ENCODE measurements around the gene TRIP12. TPM values are rescaled to one million over a fixed set of nuclear protein-coding genes. Genes with fewer than 3 reads are reported as not detected.

TRIP12 gene
- total RNA-seq, 2 donors from 2014 or later: 127 to 160 TPM

GRCh38 chr2:229719926-229720647 is 201.7 kb downstream of the TRIP12 start:
- H3K4me1 ChIP-seq (ENCODE audit: control insufficient read depth in 1 of 2, low read depth in 2 of 2): peaks cover 0 to 2% of the 10 kb centered on the region in 2 donors
- H3K27me3 ChIP-seq (replicated peaks; ENCODE audit: insufficient read depth): no peaks in the 10 kb centered on the region
- no peak overlapping the region for H3K27ac ChIP-seq
- ATAC-seq (ENCODE audit: insufficient number of reproducible peaks, low FRiP score, low read depth) (no peak), DNase-seq (ENCODE audit: low spot score) (no peak)
- H3K9me3 ChIP-seq: no peaks in the 10 kb centered on the region
- TF ChIP-seq, protein P1, sequence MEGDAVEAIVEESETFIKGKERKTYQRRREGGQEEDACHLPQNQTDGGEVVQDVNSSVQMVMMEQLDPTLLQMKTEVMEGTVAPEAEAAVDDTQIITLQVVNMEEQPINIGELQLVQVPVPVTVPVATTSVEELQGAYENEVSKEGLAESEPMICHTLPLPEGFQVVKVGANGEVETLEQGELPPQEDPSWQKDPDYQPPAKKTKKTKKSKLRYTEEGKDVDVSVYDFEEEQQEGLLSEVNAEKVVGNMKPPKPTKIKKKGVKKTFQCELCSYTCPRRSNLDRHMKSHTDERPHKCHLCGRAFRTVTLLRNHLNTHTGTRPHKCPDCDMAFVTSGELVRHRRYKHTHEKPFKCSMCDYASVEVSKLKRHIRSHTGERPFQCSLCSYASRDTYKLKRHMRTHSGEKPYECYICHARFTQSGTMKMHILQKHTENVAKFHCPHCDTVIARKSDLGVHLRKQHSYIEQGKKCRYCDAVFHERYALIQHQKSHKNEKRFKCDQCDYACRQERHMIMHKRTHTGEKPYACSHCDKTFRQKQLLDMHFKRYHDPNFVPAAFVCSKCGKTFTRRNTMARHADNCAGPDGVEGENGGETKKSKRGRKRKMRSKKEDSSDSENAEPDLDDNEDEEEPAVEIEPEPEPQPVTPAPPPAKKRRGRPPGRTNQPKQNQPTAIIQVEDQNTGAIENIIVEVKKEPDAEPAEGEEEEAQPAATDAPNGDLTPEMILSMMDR (IDR thresholded peaks at IDR 0.05): no peak
- H3K4me3 ChIP-seq: no peak overlapping the region
- H3K36me3 ChIP-seq: no peaks in the 10 kb centered on the region

DNA sequence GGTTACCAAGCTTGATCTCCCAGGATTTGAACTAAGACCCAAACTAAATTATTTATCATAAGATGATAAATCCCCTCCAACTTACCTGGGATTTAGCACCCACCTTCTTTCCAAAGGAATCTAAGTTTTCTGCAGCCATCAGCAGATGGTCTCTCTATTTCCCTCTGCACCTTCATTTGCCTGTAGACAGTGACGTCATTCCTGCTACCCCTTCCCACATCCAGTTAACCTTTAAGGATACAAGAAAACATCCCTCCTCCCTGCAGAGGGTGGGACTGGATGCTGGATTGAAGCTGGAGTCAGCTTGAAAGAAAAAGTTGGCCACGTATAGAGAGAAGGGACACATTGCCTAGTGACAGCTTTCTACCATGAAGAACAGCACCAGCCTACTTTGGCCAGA is 203.8 kb downstream of the TRIP12 start:
- Histone ChIP-seq H3K4me3 (no peak overlapping the region), H3K9me3 (no peaks in the 10 kb centered on the region), H3K27me3 (replicated peaks; ENCODE audit: insufficient read depth) (no peaks in the 10 kb centered on the region), H3K27ac (no peak overlapping the region), H3K36me3 (no peaks in the 10 kb centered on the region), H3K4me1 (ENCODE audit: control insufficient read depth in 1 of 2, low read depth in 2 of 2) (peaks cover 3 to 19% of the 10 kb centered on the region in 2 donors)
- no peak for ATAC-seq (ENCODE audit: insufficient number of reproducible peaks, low FRiP score, low read depth)
- no peak for DNase-seq (ENCODE audit: low spot score)
- TF ChIP-seq, protein P1 (IDR thresholded peaks at IDR 0.05): no peak

DNA sequence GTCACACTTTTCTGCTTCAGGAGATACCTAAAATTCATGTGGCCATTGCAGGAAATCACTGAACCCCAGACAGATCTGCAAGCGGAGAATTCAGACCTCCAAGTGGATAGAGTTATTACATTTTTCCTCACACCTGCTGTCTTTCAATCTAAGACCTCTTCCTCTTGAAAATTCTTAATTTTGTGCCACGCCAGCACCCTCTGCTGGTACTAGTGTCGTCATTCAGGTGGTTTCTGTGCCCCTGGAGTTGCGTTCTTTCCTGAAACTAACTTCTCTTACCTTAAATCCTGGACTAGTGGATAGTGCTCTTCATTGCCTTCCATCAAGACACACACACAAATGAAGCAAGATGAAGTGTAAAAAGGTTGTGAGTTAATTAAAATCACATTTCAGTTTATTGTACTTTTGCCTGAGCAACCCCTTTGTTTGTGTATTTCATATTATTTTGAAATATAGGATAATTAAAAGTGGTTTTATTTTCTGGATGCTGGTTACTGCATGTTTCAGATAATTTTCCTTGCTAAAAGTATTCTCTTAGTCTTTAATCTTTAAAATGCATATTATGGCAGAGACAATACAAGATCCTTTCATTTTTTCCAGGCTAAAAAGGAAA is 205.8 kb downstream of the TRIP12 start:
- H3K27ac ChIP-seq: no peak overlapping the region
- H3K4me1 ChIP-seq (ENCODE audit: control insufficient read depth in 1 of 2, low read depth in 2 of 2): peaks cover 3 to 19% of the 10 kb centered on the region in 2 donors
- H3K9me3 ChIP-seq: no peaks in the 10 kb centered on the region
- ATAC-seq (ENCODE audit: insufficient number of reproducible peaks, low FRiP score, low read depth): no peak
- DNase-seq (ENCODE audit: low spot score): no peak
- no peaks in the 10 kb centered on the region for H3K36me3 ChIP-seq
- no peaks in the 10 kb centered on the region for H3K27me3 ChIP-seq (replicated peaks; ENCODE audit: insufficient read depth)
- TF ChIP-seq, protein P1 (IDR thresholded peaks at IDR 0.05): no peak
- no peak overlapping the region for H3K4me3 ChIP-seq

DNA sequence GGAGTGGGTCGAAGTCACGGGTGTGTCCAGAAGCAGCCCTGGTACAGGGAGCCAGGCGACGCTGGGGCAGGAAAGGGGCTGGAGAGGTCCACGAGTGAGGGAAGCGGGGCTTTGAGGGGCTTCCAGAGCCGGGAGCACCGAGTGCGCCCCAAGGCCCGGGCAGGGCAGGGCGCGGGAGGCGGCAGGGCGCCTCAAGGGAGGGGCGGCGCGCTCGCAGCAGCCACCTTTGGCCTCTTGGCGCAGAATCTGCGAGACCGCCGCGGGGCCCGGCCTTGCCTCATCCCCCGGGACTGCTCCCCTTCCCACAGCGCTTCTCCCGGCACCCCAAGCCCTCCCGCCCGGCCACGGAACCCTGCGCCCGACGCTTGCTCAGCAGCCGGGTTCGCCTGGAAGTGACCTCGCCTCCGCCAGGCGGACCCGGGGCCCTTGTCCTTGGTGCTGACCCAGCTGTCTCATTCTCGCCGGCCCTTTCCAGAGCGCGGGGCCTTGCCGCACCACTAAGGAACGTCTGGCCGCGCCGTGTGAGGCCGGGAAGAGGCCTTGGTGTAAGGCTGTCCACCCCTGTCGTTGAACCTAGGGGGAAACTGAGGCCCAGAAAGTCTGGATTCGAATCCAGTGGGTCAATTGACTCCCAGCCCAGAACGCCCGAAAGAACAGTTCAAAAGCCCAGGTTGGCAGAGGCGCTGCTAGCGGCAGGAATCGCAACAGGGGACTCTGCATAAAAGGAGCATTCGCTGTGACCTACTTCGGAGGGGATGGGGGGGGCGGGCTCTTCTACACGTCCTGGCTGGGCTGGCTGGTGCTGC is 206.9 kb downstream of the TRIP12 start:
- H3K27me3 ChIP-seq (replicated peaks; ENCODE audit: insufficient read depth): no peaks in the 10 kb centered on the region
- no peaks in the 10 kb centered on the region for H3K9me3 ChIP-seq
- TF ChIP-seq, protein P1 (IDR thresholded peaks at IDR 0.05): peak; percentile 14
- H3K4me3 ChIP-seq: peak overlapping the region; percentile 67
- ATAC-seq (ENCODE audit: insufficient number of reproducible peaks, low FRiP score, low read depth) (peak; percentile 54), DNase-seq (ENCODE audit: low spot score) (no peak)
- H3K36me3 ChIP-seq: no peaks in the 10 kb centered on the region
- H3K27ac ChIP-seq: no peak overlapping the region
- H3K4me1 ChIP-seq (ENCODE audit: control insufficient read depth in 1 of 2, low read depth in 2 of 2): peaks cover 3 to 19% of the 10 kb centered on the region in 2 donors
